ENCODE data around the gene NUBP2.
A peak's percentile ranks its signal among the peaks of the same experiment; 100 is the strongest.

NUBP2 gene

GRCh38 chr16:1807626-1808025, 24.9 kb downstream of the NUBP2 start:
- TF ChIP-seq CTCF (IDR thresholded peaks at IDR 0.05; ENCODE audit: low read depth, low read length): no peak
- no peak overlapping the region for H3K4me3 ChIP-seq (ENCODE audit: low read depth, low read length)

- no peak overlapping the region for H3K4me3 ChIP-seq (ENCODE audit: low read depth, low read length)
- no peak for TF ChIP-seq CTCF (IDR thresholded peaks at IDR 0.05; ENCODE audit: low read depth, low read length)
These were observed 25.9 kb downstream of the NUBP2 start for GRCh38 chr16:1808691-1809090.

- no peak overlapping the region for H3K4me3 ChIP-seq (ENCODE audit: low read depth, low read length)
- no peak for TF ChIP-seq CTCF (IDR thresholded peaks at IDR 0.05; ENCODE audit: low read depth, low read length)
These were observed 26.6 kb downstream of the NUBP2 start for GRCh38 chr16:1809281-1809801.

GRCh38 chr16:1810106-1810505, 27.3 kb downstream of the NUBP2 start:
- TF ChIP-seq CTCF (IDR thresholded peaks at IDR 0.05; ENCODE audit: low read depth, low read length): no peak
- no peak overlapping the region for H3K4me3 ChIP-seq (ENCODE audit: low read depth, low read length)

- no peak for TF ChIP-seq CTCF (IDR thresholded peaks at IDR 0.05; ENCODE audit: low read depth, low read length)
These were observed 27.8 kb downstream of the NUBP2 start for GRCh38 chr16:1810536-1810935.

GRCh38 chr16:1812732-1813163, 30.0 kb downstream of the NUBP2 start:
- H3K4me3 ChIP-seq (ENCODE audit: low read depth, low read length): no peak overlapping the region
- TF ChIP-seq CTCF (IDR thresholded peaks at IDR 0.05; ENCODE audit: low read depth, low read length): peak; percentile 68

More at GRCh38 chr16:1810536-1810935, 27.8 kb downstream of the NUBP2 start:
- H3K4me3 ChIP-seq (ENCODE audit: low read depth, low read length): no peak overlapping the region

GRCh38 chr16:1815461-1815860, 32.7 kb downstream of the NUBP2 start:
- no peak for TF ChIP-seq CTCF (IDR thresholded peaks at IDR 0.05; ENCODE audit: low read depth, low read length)
- no peak overlapping the region for H3K4me3 ChIP-seq (ENCODE audit: low read depth, low read length)

All from WI38 (cell line).